Skeletal muscle satellite cell (primary cell): ENCODE results near the gene TCEA3. TPM values are rescaled to one million over a fixed set of nuclear protein-coding genes. Genes with fewer than 3 reads are reported as not detected.
A peak's percentile ranks its signal among the peaks of the same experiment; 100 is the strongest.

Source experiments
- H3K27me3 ChIP-seq: 2 replicates; pipeline ENCODE4 v1.7.0; 2013; ENCODE audit warnings: low read length; ENCODE audit not compliant: control insufficient read depth, insufficient read depth
- H3K36me3 ChIP-seq: 2 replicates; pipeline ENCODE4 v1.7.0; 2013; ENCODE audit warnings: mild to moderate bottlenecking, control low read depth, low read length; ENCODE audit not compliant: insufficient read depth
- H3K4me1 ChIP-seq: 2 replicates; pipeline ENCODE4 v1.7.0; 2013; ENCODE audit warnings: low read length; ENCODE audit not compliant: control insufficient read depth, insufficient read depth
- H3K4me2 ChIP-seq: 2 replicates; pipeline ENCODE4 v1.7.0; 2013; ENCODE audit warnings: mild to moderate bottlenecking, low read length
- H3K4me3 ChIP-seq: 2 replicates; pipeline ENCODE4 v1.7.0; 2013; ENCODE audit warnings: low read length
- H3K9ac ChIP-seq: 2 replicates; pipeline ENCODE4 v1.7.0; 2013; ENCODE audit warnings: mild to moderate bottlenecking, low read depth, low read length, moderate library complexity
- H3K9me3 ChIP-seq: replicated peaks from 2 replicates; pipeline ENCODE4 v1.7.0; 2013; ENCODE audit warnings: mild to moderate bottlenecking, control low read depth, low read length
- total RNA-seq: library from RNA; depleted of rRNA; stranded (reverse); fragments of >200 nt; gene quantifications from 2 replicates; pipeline ENCODE4 v1.2.3, GENCODE V29; 2012; rRNA removed

Gene TCEA3
- total RNA-seq, result 2.0 and 2.2 TPM in 2 replicates

DNA sequence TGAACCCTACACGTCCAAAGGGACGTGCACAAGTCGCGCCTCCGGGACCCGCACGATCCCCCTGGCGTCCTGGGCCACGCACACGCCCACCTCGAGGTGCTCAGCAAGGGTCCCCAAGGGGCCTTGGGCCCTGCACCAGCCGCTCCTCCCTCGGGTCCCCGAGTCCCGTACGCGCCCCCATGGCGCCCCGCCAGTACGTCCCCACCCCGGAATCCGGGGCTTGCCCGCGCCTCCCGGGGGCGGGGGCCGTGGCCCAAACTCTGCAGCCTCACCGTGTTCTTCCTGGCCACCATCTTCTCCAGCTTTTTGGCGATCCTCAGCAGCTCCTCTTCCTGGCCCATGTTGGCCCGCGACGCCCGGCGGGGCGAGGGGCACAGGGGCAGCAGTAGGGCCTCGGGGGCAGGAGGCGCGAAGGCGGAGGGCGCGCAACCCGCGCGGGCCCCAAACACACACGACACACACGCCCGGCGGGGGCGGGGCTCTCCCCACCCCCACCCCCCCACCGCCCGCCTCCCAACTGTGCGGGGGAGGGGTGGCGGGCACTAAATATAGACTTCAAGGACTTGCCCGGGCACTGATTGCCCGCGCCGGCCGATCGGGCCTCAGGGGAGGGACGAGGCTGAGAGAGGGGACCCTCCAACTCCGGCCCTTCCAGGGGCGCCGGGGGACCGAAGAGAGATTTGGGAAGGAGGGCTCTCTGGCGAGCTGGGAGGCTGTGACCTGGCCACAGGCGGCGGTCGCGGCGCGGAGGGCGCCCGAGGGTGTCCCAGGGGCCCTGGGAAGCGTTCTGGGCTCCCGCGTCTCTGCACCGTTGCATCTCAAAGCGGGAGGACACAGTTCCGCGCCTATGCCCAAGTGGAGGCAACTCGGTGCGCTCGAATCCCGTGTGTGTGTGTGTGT is at the start of gene TCEA3:
TCEA3 (minus strand) TSS at position 456 of the 900 bp plus-strand sequence; CDS start at position 341, 115 bp downstream.
- Histone ChIP-seq H3K4me1 (peaks cover 24% of the 10 kb centered on the region), H3K4me3 (peak within 1 kb of the TSS; percentile 68), H3K36me3 (no peaks in the 10 kb centered on the region), H3K9me3 (no peaks in the 10 kb centered on the region), H3K27me3 (peaks cover 15% of the 10 kb centered on the region), H3K4me2 (peak within 1 kb of the TSS; percentile 90), H3K9ac (peak within 1 kb of the TSS; percentile 51)

DNA sequence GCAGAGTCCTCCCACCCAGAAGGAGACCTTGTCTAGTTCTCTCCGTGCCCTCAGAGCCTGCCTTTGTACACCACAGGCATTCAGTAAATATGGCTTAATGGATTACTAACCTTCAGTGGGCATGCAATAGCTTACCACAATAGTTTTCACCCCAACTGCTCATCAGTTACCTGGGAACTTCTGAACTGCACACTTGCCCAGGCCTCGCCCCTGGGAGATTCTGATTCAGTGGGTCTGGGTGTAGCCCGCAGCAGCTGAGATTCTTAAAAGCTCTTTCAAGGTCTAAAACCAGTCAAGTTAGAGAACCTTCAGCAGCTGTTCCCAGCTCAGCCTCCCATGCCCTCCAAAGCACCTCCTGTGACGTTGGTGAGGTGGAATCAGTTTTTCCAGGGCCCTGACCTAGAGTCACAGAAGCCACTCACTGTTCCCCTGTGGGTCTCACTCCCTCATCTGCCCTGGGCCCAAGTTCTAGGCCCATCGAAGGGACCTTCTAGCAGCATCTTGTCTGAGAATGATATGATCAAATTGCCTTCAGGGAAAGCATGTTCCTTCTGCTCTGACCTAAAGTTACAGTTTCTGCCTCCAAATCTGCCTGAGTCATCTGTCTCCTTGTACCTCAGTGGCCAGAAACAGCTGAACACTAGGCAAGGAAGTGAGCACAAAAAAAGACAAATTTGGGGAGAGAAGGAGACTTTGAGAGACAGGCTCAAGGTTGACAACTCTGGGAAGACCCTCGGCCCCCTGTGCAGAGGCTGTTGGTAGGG is 48.7 kb upstream of the TCEA3 start:
- Histone ChIP-seq H3K4me3 (no peak overlapping the region), H3K36me3 (no peaks in the 10 kb centered on the region), H3K4me1 (peaks cover 29% of the 10 kb centered on the region), H3K9ac (no peak overlapping the region), H3K27me3 (no peaks in the 10 kb centered on the region), H3K9me3 (no peaks in the 10 kb centered on the region), H3K4me2 (no peak overlapping the region)

DNA sequence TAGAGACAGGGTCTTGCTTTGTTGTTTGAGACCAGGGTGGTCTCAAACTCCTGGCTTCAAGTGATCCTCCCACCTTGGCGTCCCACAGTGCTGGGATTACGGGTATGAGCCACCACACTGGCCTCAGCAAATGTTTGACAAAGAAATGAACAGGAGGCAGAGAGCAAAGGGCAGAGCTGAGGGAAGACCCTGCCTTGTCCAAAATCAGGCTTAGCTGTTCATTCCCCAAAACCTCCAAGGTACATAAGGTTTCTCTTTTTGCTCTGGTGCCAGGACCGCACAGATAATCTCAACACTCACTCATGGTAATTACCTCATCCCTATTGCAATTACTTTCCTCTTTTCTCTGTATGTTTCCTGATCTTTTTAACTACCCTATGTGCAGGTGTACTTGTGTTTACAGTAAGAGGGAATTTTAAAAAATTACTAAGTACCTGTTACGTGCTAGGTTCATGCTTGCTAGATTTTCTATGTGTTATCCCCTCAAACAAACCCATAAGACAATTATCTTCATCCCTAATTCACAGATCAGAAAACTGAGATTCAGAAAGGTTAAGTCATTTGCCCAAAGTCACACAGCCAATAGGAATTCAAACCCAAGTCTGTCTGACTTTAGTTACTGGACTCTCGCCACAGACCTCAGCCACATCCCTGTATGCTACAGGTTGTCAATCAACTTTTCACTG is 47.9 kb upstream of the TCEA3 start:
- Histone ChIP-seq H3K4me2 (no peak overlapping the region), H3K9ac (no peak overlapping the region), H3K36me3 (no peaks in the 10 kb centered on the region), H3K9me3 (no peaks in the 10 kb centered on the region), H3K4me3 (no peak overlapping the region), H3K27me3 (no peaks in the 10 kb centered on the region), H3K4me1 (peaks cover 29% of the 10 kb centered on the region)

DNA sequence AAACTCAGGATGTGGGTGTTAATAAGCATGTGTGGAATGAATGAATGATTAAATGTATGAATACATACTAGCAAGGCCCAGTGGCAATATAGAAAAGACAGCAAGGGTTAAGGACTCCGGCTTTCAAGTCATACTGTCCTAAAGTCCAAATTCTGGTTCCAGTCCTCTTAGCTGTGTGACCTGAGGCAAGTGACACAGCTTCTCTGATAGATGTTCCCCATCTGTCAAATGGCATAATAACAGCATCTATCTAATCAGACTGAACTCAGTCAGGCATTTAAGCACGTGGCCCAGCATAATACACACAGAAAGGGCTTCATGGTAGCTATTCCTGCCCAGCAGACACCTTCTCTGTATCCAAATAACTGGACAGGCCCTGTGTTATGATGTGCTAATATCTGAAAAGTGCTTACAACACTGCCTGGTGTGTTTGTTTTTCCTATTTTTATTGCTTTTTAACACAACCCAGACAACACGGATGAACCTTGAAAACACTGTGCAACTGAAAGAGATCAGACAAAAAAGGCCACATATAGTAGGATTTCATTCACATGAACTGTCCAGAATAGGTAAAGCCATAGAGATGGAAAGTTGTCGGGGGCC is 47.0 kb upstream of the TCEA3 start:
- H3K9me3 ChIP-seq, result no peaks in the 10 kb centered on the region
- H3K4me3 ChIP-seq, result no peak overlapping the region
- H3K4me1 ChIP-seq, result peaks cover 29% of the 10 kb centered on the region
- no peaks in the 10 kb centered on the region for H3K36me3 ChIP-seq
- no peaks in the 10 kb centered on the region for H3K27me3 ChIP-seq
- H3K9ac ChIP-seq, result no peak overlapping the region
- no peak overlapping the region for H3K4me2 ChIP-seq

DNA sequence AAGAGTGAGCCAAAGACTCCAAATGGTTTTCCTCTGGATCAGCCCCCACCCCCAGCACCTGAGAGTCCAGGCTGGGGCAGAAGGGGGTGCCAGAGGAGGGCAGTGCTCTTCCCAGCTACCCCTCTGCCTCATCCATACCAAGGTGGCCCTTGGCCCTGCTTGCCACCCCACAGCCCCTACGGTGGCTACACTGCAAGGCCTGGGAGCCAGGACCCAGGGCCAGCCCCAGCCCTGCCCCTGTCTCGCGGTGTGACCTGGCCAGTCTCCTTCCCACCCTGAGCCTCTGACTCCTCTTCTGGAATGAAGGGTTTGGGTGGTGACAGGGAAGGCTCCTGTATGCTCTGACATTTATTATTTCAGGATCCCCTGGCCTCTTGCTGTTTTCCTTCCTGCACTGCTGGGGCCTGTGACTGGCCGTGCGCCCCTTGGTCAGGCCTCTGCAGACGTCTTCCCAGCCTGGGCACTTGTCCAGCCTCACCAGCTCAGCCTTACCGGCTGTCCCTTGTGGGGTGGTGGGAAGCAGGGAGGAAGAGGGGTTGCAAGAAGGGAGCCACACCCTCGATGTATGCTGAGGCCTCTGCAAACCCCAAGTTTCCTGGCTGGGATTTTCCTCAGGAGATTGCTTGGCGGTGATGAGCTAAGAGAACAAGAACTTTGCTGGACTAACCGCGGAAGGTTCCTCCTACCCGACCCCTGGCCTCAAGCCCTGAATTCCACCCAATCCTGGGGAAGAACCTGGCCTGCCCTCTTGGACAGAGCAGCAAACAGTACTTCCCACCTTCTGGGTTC is 45.9 kb upstream of the TCEA3 start:
- Histone ChIP-seq H3K36me3 (no peaks in the 10 kb centered on the region), H3K4me2 (no peak overlapping the region), H3K4me1 (peaks cover 25% of the 10 kb centered on the region)

DNA sequence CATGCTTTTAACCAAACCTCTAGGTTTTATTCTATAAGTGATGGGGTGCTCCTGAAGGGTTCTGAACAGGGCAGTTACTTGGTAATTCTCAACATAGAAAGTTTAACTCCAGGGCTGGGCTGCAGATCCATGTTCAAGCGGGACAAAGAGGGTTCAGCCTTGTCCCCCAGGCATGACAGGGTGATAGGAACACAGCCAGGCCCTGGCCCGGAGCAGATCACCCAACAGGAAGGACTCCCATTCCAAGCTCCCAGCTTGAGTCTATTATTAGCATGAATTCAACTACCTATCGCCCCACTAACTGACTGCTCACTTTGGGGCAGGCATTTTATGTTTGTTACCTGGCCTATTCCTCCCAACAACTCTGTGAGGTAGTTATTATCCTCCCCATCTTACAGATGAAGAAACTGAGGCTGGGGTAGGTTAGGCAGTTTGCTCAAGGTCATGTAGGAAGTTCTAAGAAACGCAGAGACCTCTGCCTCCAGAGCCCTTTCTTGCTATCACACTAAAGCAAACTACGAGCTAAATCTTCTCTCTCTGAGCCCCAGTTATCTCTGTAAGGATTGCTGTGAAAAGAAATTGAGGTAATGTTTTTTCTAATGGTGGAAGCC is 44.9 kb upstream of the TCEA3 start:
- H3K9ac ChIP-seq, result no peak overlapping the region
- H3K4me2 ChIP-seq, result no peak overlapping the region
- no peaks in the 10 kb centered on the region for H3K27me3 ChIP-seq
- no peaks in the 10 kb centered on the region for H3K36me3 ChIP-seq
- H3K4me1 ChIP-seq, result peaks cover 17% of the 10 kb centered on the region
- H3K9me3 ChIP-seq, result no peaks in the 10 kb centered on the region
- H3K4me3 ChIP-seq, result no peak overlapping the region

More for the DNA sequence above, 45.9 kb upstream of the TCEA3 start:
- Histone ChIP-seq H3K4me3 (no peak overlapping the region), H3K9me3 (no peaks in the 10 kb centered on the region), H3K27me3 (no peaks in the 10 kb centered on the region), H3K9ac (no peak overlapping the region)

DNA sequence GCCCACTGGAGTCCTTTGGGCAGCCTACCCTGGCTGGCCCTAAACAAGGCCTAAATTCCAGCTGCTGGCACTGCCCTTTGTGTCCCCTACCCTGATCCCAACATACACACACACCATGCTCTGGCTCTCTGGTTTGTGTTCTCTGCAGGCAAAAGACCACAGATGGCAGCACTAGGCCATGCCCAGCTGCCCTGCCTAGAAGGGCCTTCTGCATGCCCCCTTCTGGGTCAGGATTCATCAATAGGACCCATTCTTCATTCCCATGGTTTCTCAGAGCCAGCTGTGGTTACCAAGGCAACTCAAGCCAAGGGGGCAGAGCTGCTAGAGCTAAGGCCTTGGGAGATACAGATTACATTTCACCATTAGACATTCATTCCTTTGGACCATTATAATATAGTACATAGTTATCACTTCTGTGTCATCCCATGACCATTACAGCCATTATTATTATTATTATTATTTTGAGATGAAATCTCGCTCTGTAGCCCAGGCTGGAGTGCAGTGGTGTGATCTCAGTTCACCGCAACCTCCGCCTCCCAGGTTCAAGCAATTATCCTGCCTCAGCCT is 42.0 kb upstream of the TCEA3 start:
- no peak overlapping the region for H3K4me3 ChIP-seq

GRCh38 chr1:23463286-23463685 is 38.7 kb upstream of the TCEA3 start:
- H3K4me2 ChIP-seq, result no peak overlapping the region
- no peaks in the 10 kb centered on the region for H3K4me1 ChIP-seq
- no peak overlapping the region for H3K4me3 ChIP-seq
- H3K9me3 ChIP-seq, result no peaks in the 10 kb centered on the region
- no peaks in the 10 kb centered on the region for H3K36me3 ChIP-seq
- H3K27me3 ChIP-seq, result peaks cover 4% of the 10 kb centered on the region
- no peak overlapping the region for H3K9ac ChIP-seq

More for the DNA sequence above, 42.0 kb upstream of the TCEA3 start:
- H3K9ac ChIP-seq, result no peak overlapping the region
- peaks cover 4% of the 10 kb centered on the region for H3K27me3 ChIP-seq
- H3K4me2 ChIP-seq, result no peak overlapping the region
- peaks cover 10% of the 10 kb centered on the region for H3K4me1 ChIP-seq
- H3K9me3 ChIP-seq, result no peaks in the 10 kb centered on the region
- no peaks in the 10 kb centered on the region for H3K36me3 ChIP-seq

GRCh38 chr1:23462766-23463165 is 38.2 kb upstream of the TCEA3 start:
- Histone ChIP-seq H3K9ac (no peak overlapping the region), H3K4me2 (no peak overlapping the region), H3K4me1 (no peaks in the 10 kb centered on the region), H3K4me3 (no peak overlapping the region), H3K36me3 (no peaks in the 10 kb centered on the region), H3K27me3 (peaks cover 4% of the 10 kb centered on the region), H3K9me3 (no peaks in the 10 kb centered on the region)

- peaks cover 4% of the 10 kb centered on the region for H3K27me3 ChIP-seq
- no peaks in the 10 kb centered on the region for H3K36me3 ChIP-seq
- no peaks in the 10 kb centered on the region for H3K9me3 ChIP-seq
- H3K4me1 ChIP-seq, result no peaks in the 10 kb centered on the region
- no peak overlapping the region for H3K9ac ChIP-seq
- no peak overlapping the region for H3K4me2 ChIP-seq
- H3K4me3 ChIP-seq, result no peak overlapping the region
These were observed 36.5 kb upstream of the TCEA3 start for GRCh38 chr1:23461050-23461449.
